Kidney (tissue), 14 donors: ENCODE data around the gene COBL. TPM values are rescaled to one million over a fixed set of nuclear protein-coding genes. Genes with fewer than 3 reads are reported as not detected.

Experiments used
- DNase-seq, 5 donors: peaks; one replicate each; pipeline ENCODE4 v3.0.0-alpha.2; 2013 to 2020
- FAIRE-seq: peaks from 2 replicates; lab custom pipeline; 2012; peaks lifted over from hg19 to GRCh38; lab: Jason Lieb, UNC
- H3K27ac ChIP-seq, 2 donors: one replicate each; pipeline ENCODE4 v1.7.0; 2013; ENCODE audit warnings: low read depth in 2 of 2, low read length in 2 of 2, inconsistent platforms in 1 of 2
- H3K27me3 ChIP-seq: one replicate; pipeline ENCODE4 v1.7.1; 2013; ENCODE audit warnings: low read length, inconsistent platforms; ENCODE audit not compliant: control insufficient read depth, insufficient read depth
- H3K36me3 ChIP-seq, 3 donors: one replicate each; pipeline versions ENCODE4 v1.7.0 to v1.7.1; 2013; ENCODE audit warnings: low read length in 3 of 3, control low read depth in 1 of 3, inconsistent platforms in 1 of 3; ENCODE audit not compliant: insufficient read depth in 3 of 3, control insufficient read depth in 2 of 3
- H3K4me1 ChIP-seq, 3 donors: one replicate each; pipeline versions ENCODE4 v1.7.0 to v1.7.1; 2013; ENCODE audit warnings: low read length in 3 of 3, inconsistent platforms in 1 of 3, low read depth in 1 of 3; ENCODE audit not compliant: control insufficient read depth in 2 of 3, insufficient read depth in 2 of 3
- H3K4me3 ChIP-seq, 3 donors: one replicate each; pipeline versions ENCODE4 v1.7.0 to v1.8.1; 2013; ENCODE audit warnings: low read length in 3 of 3, control low read depth in 1 of 3, inconsistent platforms in 1 of 3
- H3K9ac ChIP-seq, 3 donors: one replicate each; pipeline versions ENCODE4 v1.7.0 to v1.7.1; 2013; ENCODE audit warnings: low read length in 3 of 3, control low read depth in 1 of 3, inconsistent platforms in 1 of 3
- H3K9me3 ChIP-seq, 3 donors: one replicate each; pipeline versions ENCODE4 v1.7.0 to v1.7.1; 2013; ENCODE audit warnings: low read length in 3 of 3, control low read depth in 1 of 3, inconsistent platforms in 1 of 3; ENCODE audit not compliant: control insufficient read depth in 2 of 3, insufficient read depth in 1 of 3
- intact Hi-C: fragments of 100-400 bp; cut with DNase I; formaldehyde crosslinking; loops from one replicate; pipeline ENCODE4 v1.11.1; 2022
- polyA plus RNA-seq: library from polyadenylated mRNA; stranded (reverse); fragments of 350-450 nt; fragmentation: Illumina TruSeq; extraction: RNeasy Lipid Tissue Mini Kit (QIAGEN cat#74804); gene quantifications from one replicate; pipeline ENCODE4 v1.2.3, GENCODE V29; 2014; ENCODE audit warnings: low read depth, low replicate concordance; ENCODE audit not compliant: insufficient read depth
- total RNA-seq: library from RNA; stranded (reverse); fragmentation: NEBNext Ultra II Directional; extraction: Animal tissue kit (Norgen Biotek cat#: 25700); gene quantifications from one replicate; pipeline ENCODE4 v1.2.1, GENCODE V29; 2021
- TF ChIP-seq, protein P1 (sequence below): IDR thresholded peaks from 3 replicates; pipeline ENCODE4 v1.5.1; 2012; ENCODE audit warnings: mild to moderate bottlenecking, moderate library complexity, borderline replicate concordance; ENCODE audit not compliant: insufficient read depth; ENCODE audit errors: extremely low read depth
- donor health status: control.
- donor health status: control.
- donor health status: control.
- donor health status: control.
- donor health status: control.
- donor health status: DM: yes; HTN: yes; CAD: no.
- donor health status: Normal renal cell carcinoma (clear cell type).

COBL gene
- total and polyA plus RNA-seq, 2 donors from 2014 or later, result 9.8 to 42.7 TPM

DNA sequence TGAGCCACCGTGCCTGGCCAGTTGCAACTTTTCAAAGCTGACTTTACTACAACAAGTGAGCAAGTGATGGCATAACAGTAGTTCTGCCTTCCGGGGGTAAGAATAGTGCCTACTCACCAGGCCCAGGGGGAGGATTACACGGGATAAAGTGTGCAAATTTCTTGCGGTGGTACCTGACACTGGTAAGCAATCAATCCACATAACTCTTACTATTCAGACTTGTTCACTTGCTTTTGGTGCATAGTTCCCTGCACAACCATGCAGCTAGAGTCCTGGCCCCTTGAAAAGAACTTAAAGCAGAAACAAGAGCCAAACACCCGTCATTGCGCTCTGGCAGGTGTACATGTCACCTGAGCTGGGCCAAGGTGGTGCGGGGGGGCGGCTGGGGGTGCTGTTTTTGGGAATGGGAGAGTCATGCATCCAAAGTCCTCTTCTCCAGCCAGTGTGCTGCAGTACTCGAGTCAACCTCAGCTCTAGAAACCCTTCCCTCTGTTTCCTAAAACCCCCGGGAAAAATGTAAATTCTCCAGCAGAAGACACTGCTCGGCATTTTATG is 5.4 kb upstream of the COBL start:
- no peak for FAIRE-seq
- no peaks in the 10 kb centered on the region for H3K27me3 ChIP-seq
- no peak overlapping the region for H3K4me3 ChIP-seq
- no peaks in the 10 kb centered on the region for H3K36me3 ChIP-seq
- no peak for DNase-seq
- no peaks in the 10 kb centered on the region for H3K9me3 ChIP-seq
- TF ChIP-seq, protein P1, sequence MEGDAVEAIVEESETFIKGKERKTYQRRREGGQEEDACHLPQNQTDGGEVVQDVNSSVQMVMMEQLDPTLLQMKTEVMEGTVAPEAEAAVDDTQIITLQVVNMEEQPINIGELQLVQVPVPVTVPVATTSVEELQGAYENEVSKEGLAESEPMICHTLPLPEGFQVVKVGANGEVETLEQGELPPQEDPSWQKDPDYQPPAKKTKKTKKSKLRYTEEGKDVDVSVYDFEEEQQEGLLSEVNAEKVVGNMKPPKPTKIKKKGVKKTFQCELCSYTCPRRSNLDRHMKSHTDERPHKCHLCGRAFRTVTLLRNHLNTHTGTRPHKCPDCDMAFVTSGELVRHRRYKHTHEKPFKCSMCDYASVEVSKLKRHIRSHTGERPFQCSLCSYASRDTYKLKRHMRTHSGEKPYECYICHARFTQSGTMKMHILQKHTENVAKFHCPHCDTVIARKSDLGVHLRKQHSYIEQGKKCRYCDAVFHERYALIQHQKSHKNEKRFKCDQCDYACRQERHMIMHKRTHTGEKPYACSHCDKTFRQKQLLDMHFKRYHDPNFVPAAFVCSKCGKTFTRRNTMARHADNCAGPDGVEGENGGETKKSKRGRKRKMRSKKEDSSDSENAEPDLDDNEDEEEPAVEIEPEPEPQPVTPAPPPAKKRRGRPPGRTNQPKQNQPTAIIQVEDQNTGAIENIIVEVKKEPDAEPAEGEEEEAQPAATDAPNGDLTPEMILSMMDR, result no peak
- H3K4me1 ChIP-seq, result peaks cover 0 to 6% (median 5%) of the 10 kb centered on the region in 3 donors
- intact Hi-C loops, result no loop called here
- no peak overlapping the region for H3K9ac ChIP-seq
- H3K27ac ChIP-seq, result no peak overlapping the region

DNA sequence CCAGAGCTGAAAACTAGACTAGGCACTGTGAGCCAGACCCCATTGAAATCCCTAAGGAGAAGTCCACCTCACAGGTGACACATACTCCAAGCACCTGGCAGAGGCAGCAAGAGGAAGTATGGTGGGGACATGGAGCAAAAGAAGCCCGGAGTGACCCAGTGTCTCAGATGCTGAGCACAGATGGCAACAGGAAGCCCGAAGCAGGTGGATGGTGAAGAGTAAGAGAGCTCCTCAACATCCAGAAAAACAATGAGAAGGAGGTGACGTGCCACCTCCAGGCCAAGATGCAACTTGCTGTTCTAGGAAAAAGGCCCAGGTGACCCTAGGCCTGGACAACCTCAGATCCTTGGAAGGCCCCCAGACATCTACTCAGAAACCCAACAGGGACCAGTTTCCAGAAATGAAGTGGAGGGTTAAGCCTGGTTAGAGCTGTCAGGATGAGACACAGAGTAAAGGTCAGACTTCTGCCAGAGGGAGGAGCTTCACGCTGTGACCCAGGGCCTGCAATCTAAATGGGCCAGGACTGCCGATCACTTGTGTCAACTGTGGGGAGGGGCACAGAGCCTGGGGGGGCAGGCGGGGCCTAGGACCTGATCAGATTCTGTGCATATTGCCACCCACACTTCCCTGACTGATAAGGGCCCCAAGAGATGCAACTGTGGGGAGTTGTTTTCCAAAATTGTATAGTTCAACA is 2.4 kb upstream of the COBL start:
- no peak overlapping the region for H3K9ac ChIP-seq
- DNase-seq (no peak), FAIRE-seq (no peak)
- no peaks in the 10 kb centered on the region for H3K36me3 ChIP-seq
- H3K27me3 ChIP-seq, result no peaks in the 10 kb centered on the region
- intact Hi-C loops, result no loop called here
- TF ChIP-seq, protein P1, result no peak
- no peak overlapping the region for H3K4me3 ChIP-seq
- no peaks in the 10 kb centered on the region for H3K9me3 ChIP-seq
- no peak overlapping the region for H3K27ac ChIP-seq
- peaks cover 0 to 9% (median 6%) of the 10 kb centered on the region in 3 donors for H3K4me1 ChIP-seq

DNA sequence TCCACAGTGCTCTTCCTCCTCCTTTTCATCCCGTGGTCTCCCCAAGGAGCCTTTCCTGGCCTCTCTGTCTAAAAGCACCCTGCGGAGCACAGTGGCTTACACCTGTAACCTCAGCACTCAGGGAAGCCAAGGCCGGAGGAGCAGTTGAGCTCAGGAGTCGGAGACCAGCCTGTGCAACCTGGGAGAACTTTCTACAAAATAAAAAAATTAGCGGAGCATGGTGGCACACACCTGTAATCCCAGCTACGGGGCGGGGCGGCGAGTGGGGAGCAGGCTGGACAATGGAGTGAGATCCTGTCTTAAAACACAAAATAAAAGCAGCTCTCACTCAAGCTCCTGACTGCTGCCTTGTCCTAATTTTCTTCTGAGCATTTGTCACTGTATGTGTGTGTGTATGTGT is 1.4 kb upstream of the COBL start:
- Histone ChIP-seq H3K9ac (peak overlapping the region in 1 of 3 donors; percentile 68), H3K27me3 (no peaks in the 10 kb centered on the region), H3K4me3 (peak overlapping the region in 1 of 3 donors; percentile 71), H3K27ac (peak overlapping the region in 1 of 2 donors; percentile 69), H3K4me1 (peaks cover 0 to 13% (median 9%) of the 10 kb centered on the region in 3 donors), H3K36me3 (no peaks in the 10 kb centered on the region), H3K9me3 (no peaks in the 10 kb centered on the region)
- TF ChIP-seq, protein P1, result no peak
- DNase-seq (no peak), FAIRE-seq (no peak)
- intact Hi-C loops, result no loop called here
